Measurements from ENCODE around the gene PDE9A.

DNA sequence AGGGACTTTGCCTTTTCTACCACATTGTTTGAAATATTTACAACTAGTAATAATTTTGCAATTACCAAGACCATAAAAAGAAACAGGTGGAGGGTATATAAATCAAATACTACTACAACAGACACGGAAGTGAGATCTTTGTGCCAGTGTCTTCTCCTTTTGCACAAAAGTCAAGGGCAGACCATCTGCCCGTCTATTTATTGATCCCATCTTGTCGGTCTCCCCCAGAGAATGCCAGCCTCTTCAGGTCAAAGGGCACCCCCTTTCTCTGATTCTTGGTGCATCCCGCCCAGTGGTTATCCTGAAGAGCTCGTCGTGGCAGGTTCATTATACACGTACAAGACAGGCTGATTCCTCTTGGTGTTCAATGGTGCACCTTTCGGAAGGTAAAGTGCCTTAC lies 4.8 kb upstream of the PDE9A start:
- TF ChIP-seq, protein P1, sequence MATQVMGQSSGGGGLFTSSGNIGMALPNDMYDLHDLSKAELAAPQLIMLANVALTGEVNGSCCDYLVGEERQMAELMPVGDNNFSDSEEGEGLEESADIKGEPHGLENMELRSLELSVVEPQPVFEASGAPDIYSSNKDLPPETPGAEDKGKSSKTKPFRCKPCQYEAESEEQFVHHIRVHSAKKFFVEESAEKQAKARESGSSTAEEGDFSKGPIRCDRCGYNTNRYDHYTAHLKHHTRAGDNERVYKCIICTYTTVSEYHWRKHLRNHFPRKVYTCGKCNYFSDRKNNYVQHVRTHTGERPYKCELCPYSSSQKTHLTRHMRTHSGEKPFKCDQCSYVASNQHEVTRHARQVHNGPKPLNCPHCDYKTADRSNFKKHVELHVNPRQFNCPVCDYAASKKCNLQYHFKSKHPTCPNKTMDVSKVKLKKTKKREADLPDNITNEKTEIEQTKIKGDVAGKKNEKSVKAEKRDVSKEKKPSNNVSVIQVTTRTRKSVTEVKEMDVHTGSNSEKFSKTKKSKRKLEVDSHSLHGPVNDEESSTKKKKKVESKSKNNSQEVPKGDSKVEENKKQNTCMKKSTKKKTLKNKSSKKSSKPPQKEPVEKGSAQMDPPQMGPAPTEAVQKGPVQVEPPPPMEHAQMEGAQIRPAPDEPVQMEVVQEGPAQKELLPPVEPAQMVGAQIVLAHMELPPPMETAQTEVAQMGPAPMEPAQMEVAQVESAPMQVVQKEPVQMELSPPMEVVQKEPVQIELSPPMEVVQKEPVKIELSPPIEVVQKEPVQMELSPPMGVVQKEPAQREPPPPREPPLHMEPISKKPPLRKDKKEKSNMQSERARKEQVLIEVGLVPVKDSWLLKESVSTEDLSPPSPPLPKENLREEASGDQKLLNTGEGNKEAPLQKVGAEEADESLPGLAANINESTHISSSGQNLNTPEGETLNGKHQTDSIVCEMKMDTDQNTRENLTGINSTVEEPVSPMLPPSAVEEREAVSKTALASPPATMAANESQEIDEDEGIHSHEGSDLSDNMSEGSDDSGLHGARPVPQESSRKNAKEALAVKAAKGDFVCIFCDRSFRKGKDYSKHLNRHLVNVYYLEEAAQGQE (IDR thresholded peaks at IDR 0.05; ENCODE audit: insufficient replicate concordance, low read depth), result no peak
- TF ChIP-seq, protein P2, sequence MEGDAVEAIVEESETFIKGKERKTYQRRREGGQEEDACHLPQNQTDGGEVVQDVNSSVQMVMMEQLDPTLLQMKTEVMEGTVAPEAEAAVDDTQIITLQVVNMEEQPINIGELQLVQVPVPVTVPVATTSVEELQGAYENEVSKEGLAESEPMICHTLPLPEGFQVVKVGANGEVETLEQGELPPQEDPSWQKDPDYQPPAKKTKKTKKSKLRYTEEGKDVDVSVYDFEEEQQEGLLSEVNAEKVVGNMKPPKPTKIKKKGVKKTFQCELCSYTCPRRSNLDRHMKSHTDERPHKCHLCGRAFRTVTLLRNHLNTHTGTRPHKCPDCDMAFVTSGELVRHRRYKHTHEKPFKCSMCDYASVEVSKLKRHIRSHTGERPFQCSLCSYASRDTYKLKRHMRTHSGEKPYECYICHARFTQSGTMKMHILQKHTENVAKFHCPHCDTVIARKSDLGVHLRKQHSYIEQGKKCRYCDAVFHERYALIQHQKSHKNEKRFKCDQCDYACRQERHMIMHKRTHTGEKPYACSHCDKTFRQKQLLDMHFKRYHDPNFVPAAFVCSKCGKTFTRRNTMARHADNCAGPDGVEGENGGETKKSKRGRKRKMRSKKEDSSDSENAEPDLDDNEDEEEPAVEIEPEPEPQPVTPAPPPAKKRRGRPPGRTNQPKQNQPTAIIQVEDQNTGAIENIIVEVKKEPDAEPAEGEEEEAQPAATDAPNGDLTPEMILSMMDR (IDR thresholded peaks at IDR 0.05; ENCODE audit: insufficient read depth, low read length), result no peak
- TF ChIP-seq POLR2AphosphoS5 (IDR thresholded peaks at IDR 0.05; ENCODE audit: low read depth) (no peak), GABPA (IDR thresholded peaks at IDR 0.05; ENCODE audit: low read depth) (no peak)
